ENCODE measurements around the gene DMGDH.
"Not testable (repeated sequence)": the region's sequence is repeated elsewhere in the genome, so short reads cannot be mapped to it uniquely, and the experiment has no call there.

The DMGDH gene

DNA sequence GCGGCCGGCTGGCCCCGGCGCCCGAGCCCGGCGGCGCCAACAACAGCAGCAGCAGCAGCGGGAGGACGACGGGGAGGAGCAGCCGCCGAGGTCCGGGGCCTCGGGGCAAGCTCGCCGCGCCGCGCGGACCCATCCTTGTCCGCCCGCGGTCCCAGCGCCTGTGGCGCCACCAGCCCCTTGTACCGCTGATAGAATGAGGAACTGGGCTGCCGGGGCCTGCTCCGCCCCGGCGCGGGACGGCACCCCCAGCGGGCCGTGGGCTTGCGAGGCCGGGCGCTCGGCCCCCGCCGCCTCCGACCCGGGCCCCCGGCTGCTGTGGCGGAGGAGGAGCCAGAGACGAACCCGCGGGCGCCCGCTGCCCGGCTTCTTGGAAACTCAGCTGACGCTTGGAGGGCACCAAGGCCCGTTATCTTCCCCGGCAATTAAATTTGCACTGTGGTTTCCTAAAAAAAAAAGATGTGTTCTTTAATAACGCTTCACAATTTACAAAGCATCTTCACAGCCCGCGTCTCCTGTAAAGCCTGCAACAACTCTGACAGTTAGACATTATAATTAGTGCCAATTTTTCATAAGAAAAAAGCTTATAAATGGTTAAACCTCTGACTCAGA is 84.3 kb downstream of the DMGDH start, which contains the start of gene ARSB:
Gene ARSB, minus strand, starts transcription at position 195 of the 609 bp plus-strand sequence. Its CDS starts 62 bp downstream, at position 133.
- Histone ChIP-seq H3K9ac (ENCODE audit: low read length) (peak within 1 kb of the TSS; percentile 90), H3K27me3 (replicated peaks; ENCODE audit: control insufficient read depth, insufficient read depth, low read length) (no peaks in the 10 kb centered on the region), H3K36me3 (ENCODE audit: control insufficient read depth, insufficient read depth, low read length, severe bottlenecking) (no peaks in the 10 kb centered on the region), H3K4me1 (ENCODE audit: control insufficient read depth, insufficient read depth, low read length) (peaks cover 22% of the 10 kb centered on the region), H3K9me3 (ENCODE audit: control insufficient read depth, low read length) (no peaks in the 10 kb centered on the region), H3K4me3 (ENCODE audit: low read length) (peak within 1 kb of the TSS; percentile 87)
- DNase-seq (ENCODE audit: low read depth) = peak; percentile 81

DNA sequence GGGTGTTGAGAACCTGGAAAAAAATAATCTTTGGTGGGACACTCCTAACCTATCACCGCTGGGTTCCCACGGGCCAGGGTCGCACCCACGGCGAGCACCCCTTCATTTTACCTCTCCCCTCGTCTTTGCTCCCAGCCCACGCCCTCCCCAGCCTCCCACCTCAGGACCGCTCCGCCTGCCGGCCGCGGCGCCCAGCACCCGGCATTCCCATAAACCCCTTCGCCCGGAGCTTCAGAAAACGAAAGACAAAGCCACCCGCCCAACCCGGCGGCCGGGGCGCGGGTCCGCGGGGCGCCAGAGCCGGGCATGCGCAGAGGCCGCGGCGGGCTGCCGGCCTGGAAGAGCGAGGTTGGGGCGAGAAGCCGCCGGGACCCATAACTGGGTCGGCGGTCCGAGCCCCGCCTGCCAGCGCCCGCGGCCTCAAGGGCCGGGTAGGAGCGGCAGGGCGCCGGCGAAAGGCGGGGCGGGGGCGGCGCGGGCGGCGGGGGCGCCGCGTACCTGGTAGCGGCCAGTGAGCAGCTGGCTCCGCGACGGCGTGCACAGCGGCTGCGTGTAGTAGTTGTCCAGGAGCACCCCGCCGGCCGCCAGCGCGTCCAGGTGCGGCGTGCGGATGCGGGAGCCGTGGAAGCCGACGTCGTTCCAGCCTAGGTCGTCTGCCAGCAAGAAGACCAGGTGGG is 84.9 kb downstream of the DMGDH start:
- no peaks in the 10 kb centered on the region for H3K36me3 ChIP-seq (ENCODE audit: control insufficient read depth, insufficient read depth, low read length, severe bottlenecking)
- peak; percentile 96 for DNase-seq (ENCODE audit: low read depth)
- peak overlapping the region; percentile 90 for H3K9ac ChIP-seq (ENCODE audit: low read length)
- no peaks in the 10 kb centered on the region for H3K27me3 ChIP-seq (replicated peaks; ENCODE audit: control insufficient read depth, insufficient read depth, low read length)
- H3K4me3 ChIP-seq (ENCODE audit: low read length) = peak overlapping the region; percentile 87
- H3K4me1 ChIP-seq (ENCODE audit: control insufficient read depth, insufficient read depth, low read length) = peaks cover 22% of the 10 kb centered on the region
- no peaks in the 10 kb centered on the region for H3K9me3 ChIP-seq (ENCODE audit: control insufficient read depth, low read length)

DNA sequence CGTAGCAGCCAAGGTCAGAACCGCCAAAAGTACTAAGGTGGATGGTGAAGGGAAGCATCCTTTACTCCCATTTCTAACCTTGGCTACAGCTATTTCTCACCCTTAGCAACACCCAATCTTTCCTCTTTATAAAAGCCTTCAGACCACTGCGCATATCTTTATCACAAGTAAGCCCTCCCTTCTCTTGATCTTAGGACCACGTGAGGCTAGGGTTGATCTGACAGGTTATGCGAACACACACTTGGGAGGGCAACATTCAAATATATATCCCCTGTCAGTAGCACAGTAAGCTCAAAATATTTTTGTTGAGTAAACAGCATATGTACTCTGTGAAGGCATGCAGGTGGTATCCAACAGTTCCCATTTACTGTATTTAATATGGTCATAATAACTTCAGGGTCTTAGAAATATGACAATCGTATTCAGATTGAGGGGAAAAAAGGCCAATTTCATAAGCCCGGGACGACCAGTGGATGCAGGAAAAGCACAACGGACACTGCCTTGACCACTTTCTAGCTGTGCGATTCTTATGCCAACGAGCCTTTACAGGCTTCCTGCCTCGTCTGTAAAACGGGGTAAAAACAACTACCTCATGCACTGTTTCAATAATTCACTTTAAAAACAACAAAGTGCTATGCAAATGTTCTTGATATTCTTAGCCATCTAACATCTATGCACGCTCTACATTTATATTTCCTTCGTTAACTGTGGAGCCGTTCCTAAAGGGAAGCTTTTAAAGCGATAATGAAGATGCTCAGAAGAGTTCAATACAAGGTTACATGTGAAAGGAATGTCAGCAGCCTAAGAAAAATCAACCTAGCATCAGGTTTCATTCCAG is 85.7 kb downstream of the DMGDH start:
- Histone ChIP-seq H3K27me3 (replicated peaks; ENCODE audit: control insufficient read depth, insufficient read depth, low read length) (no peaks in the 10 kb centered on the region), H3K9me3 (ENCODE audit: control insufficient read depth, low read length) (no peaks in the 10 kb centered on the region), H3K36me3 (ENCODE audit: control insufficient read depth, insufficient read depth, low read length, severe bottlenecking) (no peaks in the 10 kb centered on the region), H3K4me1 (ENCODE audit: control insufficient read depth, insufficient read depth, low read length) (peaks cover 22% of the 10 kb centered on the region), H3K4me3 (ENCODE audit: low read length) (peak overlapping the region; percentile 87), H3K9ac (ENCODE audit: low read length) (peak overlapping the region; percentile 90)
- DNase-seq (ENCODE audit: low read depth) = no peak

DNA sequence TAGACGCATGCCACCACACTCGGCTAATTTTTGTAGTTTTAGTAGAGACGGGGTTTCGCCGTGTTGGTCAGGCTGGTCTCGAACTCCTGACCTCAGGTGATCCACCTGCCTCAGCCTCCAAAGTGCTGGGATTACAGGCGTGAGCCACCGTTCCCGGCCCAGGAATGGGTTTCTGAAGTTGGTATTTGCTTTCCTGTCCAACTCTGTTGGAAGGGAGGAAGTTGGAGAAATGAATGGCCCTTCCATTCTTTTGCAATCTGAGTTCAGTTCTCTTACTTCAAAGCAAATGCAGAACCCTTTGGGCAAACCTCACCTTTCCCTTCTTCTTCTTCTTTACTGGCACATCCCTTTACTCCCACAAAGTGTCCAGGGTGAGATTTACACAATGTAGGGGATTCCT is 86.3 kb downstream of the DMGDH start:
- H3K27me3 ChIP-seq (replicated peaks; ENCODE audit: control insufficient read depth, insufficient read depth, low read length); DNase-seq (ENCODE audit: low read depth); H3K9me3 ChIP-seq (ENCODE audit: control insufficient read depth, low read length); H3K4me3 ChIP-seq (ENCODE audit: low read length); H3K36me3 ChIP-seq (ENCODE audit: control insufficient read depth, insufficient read depth, low read length, severe bottlenecking): not testable (repeated sequence)
- peaks cover 22% of the 10 kb centered on the region for H3K4me1 ChIP-seq (ENCODE audit: control insufficient read depth, insufficient read depth, low read length)
- peak overlapping the region; percentile 90 for H3K9ac ChIP-seq (ENCODE audit: low read length)

DNA sequence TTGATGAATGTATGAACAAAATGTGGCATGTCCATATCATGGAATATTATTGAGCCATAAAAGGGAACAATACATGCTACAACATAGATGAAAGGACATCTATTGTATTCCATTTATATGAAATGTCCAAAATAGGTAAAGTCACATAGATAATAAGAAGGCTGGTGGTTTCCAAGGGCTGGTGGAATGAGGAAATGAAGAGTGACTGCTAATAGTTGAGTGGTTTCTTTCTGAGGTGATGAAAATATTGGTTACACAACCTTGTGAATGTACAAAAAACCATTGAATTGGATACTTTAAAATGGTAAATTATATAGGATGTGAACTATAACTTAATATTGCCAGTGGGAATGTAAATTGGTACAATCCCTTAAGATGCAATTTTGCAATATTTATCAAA is 89.6 kb downstream of the DMGDH start:
- H3K36me3 ChIP-seq (ENCODE audit: control insufficient read depth, insufficient read depth, low read length, severe bottlenecking) = no peaks in the 10 kb centered on the region
- DNase-seq (ENCODE audit: low read depth) = no peak
- no peak overlapping the region for H3K9ac ChIP-seq (ENCODE audit: low read length)
- H3K27me3 ChIP-seq (replicated peaks; ENCODE audit: control insufficient read depth, insufficient read depth, low read length) = no peaks in the 10 kb centered on the region
- H3K9me3 ChIP-seq (ENCODE audit: control insufficient read depth, low read length) = no peaks in the 10 kb centered on the region
- H3K4me3 ChIP-seq (ENCODE audit: low read length) = no peak overlapping the region
- H3K4me1 ChIP-seq (ENCODE audit: control insufficient read depth, insufficient read depth, low read length) = peaks cover 13% of the 10 kb centered on the region

DNA sequence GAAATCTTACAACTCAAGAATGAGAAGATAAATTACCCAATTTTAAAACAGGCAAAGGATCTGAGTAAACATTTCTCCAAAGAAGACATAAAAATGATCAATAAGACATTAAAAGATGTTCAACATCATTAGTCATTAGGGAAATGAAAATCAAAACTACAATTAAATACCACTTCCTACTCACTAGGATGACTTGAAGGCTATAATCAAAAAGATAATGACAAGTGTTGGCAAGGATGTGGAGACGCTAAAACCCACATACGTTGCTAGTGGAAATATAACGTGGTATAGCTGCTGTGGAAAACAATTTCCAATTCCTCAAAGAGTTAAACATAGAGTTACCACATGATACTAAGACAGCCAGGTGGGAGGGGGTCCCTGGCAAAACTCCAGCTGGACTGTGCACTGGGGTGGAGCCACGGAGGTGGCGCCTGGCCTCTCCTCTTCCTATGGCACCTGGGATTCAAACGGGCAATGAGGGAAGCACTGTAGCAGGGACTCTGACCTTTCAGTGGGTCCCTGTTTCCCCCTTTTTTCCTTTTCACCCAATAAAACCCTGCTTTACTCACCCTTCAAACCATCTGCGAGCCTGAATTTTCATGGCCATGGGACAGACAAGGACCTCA is 90.2 kb downstream of the DMGDH start:
- Histone ChIP-seq H3K27me3 (replicated peaks; ENCODE audit: control insufficient read depth, insufficient read depth, low read length) (no peaks in the 10 kb centered on the region), H3K4me3 (ENCODE audit: low read length) (no peak overlapping the region), H3K9ac (ENCODE audit: low read length) (no peak overlapping the region), H3K9me3 (ENCODE audit: control insufficient read depth, low read length) (no peaks in the 10 kb centered on the region), H3K4me1 (ENCODE audit: control insufficient read depth, insufficient read depth, low read length) (peaks cover 13% of the 10 kb centered on the region), H3K36me3 (ENCODE audit: control insufficient read depth, insufficient read depth, low read length, severe bottlenecking) (no peaks in the 10 kb centered on the region)
- DNase-seq (ENCODE audit: low read depth) = no peak

DNA sequence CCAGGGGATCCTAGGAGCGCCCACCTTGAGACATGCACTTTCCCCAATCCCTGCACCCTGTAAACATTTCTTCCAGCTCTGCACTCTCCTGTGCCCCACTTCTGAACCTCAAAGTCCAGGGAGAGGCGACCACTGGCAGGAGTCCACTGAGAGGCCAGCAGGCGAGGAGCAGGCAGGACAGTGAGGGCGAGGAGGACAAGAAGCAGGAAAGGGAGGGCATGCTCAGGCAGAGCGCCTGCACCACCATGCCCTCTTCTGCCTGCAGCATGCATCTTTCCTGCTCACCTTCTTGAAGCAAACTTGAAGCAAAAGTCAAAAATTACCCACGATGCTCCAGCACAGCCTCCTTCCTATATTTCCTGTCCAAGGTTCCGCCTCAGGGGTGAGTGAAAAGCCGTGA is 94.4 kb downstream of the DMGDH start:
- H3K9ac ChIP-seq (ENCODE audit: low read length) = no peak overlapping the region
- H3K9me3 ChIP-seq (ENCODE audit: control insufficient read depth, low read length) = no peaks in the 10 kb centered on the region
- H3K4me3 ChIP-seq (ENCODE audit: low read length) = no peak overlapping the region
- DNase-seq (ENCODE audit: low read depth) = no peak
- H3K27me3 ChIP-seq (replicated peaks; ENCODE audit: control insufficient read depth, insufficient read depth, low read length) = no peaks in the 10 kb centered on the region
- H3K36me3 ChIP-seq (ENCODE audit: control insufficient read depth, insufficient read depth, low read length, severe bottlenecking) = no peaks in the 10 kb centered on the region
- peaks cover 11% of the 10 kb centered on the region for H3K4me1 ChIP-seq (ENCODE audit: control insufficient read depth, insufficient read depth, low read length)

DNA sequence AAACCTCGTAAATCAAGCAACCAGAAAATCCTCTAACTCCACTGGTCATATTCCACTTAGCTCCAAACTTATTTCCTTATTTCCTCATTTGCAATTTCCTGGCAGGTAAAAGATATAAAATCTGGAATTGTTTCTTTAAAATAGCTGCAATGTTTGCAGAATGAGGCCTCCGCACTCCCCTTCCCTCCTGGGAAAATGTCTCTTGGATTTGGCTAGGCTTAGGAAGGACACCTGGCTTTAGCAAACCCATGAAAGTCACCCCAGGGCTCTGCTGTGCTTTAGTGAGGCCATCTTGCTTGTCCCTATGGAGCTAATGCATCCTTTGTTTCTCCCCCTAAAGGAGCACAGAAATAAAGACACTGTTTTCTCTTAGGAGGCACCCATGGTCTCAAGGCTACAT is 94.9 kb downstream of the DMGDH start:
- H3K9ac ChIP-seq (ENCODE audit: low read length) = no peak overlapping the region
- no peaks in the 10 kb centered on the region for H3K27me3 ChIP-seq (replicated peaks; ENCODE audit: control insufficient read depth, insufficient read depth, low read length)
- H3K9me3 ChIP-seq (ENCODE audit: control insufficient read depth, low read length) = no peaks in the 10 kb centered on the region
- H3K4me3 ChIP-seq (ENCODE audit: low read length) = no peak overlapping the region
- peaks cover 11% of the 10 kb centered on the region for H3K4me1 ChIP-seq (ENCODE audit: control insufficient read depth, insufficient read depth, low read length)
- no peaks in the 10 kb centered on the region for H3K36me3 ChIP-seq (ENCODE audit: control insufficient read depth, insufficient read depth, low read length, severe bottlenecking)
- no peak for DNase-seq (ENCODE audit: low read depth)

DNA sequence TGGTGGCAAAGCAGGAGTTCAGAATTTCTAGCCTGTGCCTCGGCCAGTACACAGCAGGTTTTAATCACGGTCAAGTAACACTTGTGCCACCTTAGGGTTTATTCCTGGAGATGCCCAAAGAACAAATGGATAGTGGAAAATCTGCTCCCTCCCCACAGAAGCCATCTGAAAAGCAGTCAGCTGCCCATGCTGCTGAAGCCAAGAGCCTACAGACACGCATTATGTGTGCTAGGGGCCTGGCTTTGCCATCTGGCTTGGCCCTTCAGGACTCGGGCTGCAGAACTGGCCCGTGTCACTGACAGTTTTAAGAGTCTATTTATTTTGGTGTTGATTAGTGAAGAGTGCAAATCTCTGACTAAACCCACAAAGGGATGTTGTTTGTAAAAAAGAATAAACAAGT is 95.5 kb downstream of the DMGDH start:
- Histone ChIP-seq H3K4me3 (ENCODE audit: low read length) (no peak overlapping the region), H3K4me1 (ENCODE audit: control insufficient read depth, insufficient read depth, low read length) (peaks cover 11% of the 10 kb centered on the region), H3K36me3 (ENCODE audit: control insufficient read depth, insufficient read depth, low read length, severe bottlenecking) (no peaks in the 10 kb centered on the region), H3K9me3 (ENCODE audit: control insufficient read depth, low read length) (no peaks in the 10 kb centered on the region), H3K27me3 (replicated peaks; ENCODE audit: control insufficient read depth, insufficient read depth, low read length) (no peaks in the 10 kb centered on the region), H3K9ac (ENCODE audit: low read length) (no peak overlapping the region)
- DNase-seq (ENCODE audit: low read depth) = no peak

DNA sequence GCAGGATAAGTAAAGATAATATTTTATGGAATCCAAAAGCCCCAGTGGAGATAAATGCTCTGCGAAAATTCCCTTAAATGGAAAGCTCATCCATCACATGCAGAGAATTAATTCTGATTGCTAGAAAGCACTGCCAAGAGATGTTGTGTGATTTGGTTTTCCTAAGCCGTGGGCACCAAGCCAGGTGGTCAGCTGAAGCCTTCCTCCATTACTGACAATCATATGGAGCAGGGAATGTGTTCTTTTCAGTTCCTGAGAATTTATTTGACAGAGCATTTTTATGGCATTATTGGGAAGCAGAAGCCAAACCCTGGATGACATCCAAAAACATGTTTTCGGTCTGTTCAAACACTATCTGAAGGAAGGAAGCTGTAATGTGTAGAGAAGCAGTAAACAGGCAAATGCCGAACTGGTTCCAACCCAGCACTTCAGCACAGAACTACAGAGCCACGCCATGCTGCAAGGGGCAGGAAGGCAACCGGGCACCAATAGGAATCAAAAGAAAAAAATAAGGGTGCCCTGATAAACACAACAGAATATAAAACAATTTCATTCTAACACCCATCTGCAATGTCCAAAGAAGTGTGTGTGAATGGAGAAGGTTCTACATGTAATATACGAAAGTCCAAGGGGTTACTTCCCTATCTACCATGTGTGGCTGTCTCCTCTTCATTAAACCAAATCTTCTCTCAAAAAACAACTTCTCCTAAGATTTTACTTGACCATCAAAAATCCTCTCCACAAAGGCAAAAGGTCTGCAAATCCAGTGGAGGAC is 96.6 kb downstream of the DMGDH start:
- H3K9me3 ChIP-seq (ENCODE audit: control insufficient read depth, low read length) = no peaks in the 10 kb centered on the region
- DNase-seq (ENCODE audit: low read depth) = peak; percentile 37
- no peaks in the 10 kb centered on the region for H3K27me3 ChIP-seq (replicated peaks; ENCODE audit: control insufficient read depth, insufficient read depth, low read length)
- H3K4me3 ChIP-seq (ENCODE audit: low read length) = peak overlapping the region; percentile 31
- H3K4me1 ChIP-seq (ENCODE audit: control insufficient read depth, insufficient read depth, low read length) = peaks cover 11% of the 10 kb centered on the region
- no peak overlapping the region for H3K9ac ChIP-seq (ENCODE audit: low read length)
- H3K36me3 ChIP-seq (ENCODE audit: control insufficient read depth, insufficient read depth, low read length, severe bottlenecking) = no peaks in the 10 kb centered on the region

All from adipocyte (in vitro differentiated cells).